ENCODE measurements around the gene SRPK1. TPM values are rescaled to one million over a fixed set of nuclear protein-coding genes. Genes with fewer than 3 reads are reported as not detected.
"Not testable (repeated sequence)": the region's sequence is repeated elsewhere in the genome, so short reads cannot be mapped to it uniquely, and the experiment has no call there.

The SRPK1 gene
- total RNA-seq, 1 experiment from 2014 or later = 54.0 TPM

DNA sequence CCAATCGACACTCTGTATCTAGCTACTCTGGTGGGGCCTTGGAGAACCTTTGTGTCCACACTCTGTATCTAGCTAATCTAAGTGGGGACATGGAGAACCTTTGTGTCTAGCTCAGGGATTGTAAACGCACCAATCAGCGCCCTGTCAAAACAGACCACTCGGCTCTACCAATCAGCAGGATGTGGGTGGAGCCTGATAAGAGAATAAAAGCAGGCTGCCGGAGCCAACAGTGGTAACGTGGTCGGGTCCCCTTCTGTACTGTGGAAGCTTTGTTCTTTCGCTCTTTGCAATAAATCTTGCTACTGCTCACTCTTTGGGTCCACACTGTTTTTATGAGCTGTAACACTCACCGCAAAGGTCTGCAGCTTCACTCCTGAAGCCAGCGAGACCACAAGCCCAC, 11.0 kb upstream of the SRPK1 start:
- not testable (repeated sequence) for DNase-seq (ENCODE audit: low read depth)

DNA sequence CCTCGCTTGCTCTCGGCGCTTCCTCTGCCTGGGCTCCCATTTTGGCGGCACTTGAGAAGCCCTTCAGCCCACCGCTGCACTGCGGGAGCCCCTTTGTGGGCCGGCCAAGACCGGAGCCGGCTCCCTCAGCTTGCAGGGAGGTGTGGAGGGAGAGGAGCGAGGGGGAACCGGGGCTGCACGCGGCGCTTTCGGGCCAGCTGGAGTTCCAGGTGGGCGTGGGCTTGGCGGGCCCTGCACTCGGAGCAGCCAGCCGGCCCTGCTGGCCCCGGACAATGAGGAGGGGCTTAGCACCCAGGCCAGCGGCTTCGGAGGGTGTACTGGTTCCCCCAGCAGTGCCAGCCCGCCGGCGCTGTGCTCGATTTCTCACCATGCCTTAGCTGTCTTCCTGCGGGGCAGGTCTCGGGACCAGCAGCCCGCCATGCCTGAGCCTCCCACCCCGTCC, 10.2 kb upstream of the SRPK1 start:
- DNase-seq (ENCODE audit: low read depth) = no peak

DNA sequence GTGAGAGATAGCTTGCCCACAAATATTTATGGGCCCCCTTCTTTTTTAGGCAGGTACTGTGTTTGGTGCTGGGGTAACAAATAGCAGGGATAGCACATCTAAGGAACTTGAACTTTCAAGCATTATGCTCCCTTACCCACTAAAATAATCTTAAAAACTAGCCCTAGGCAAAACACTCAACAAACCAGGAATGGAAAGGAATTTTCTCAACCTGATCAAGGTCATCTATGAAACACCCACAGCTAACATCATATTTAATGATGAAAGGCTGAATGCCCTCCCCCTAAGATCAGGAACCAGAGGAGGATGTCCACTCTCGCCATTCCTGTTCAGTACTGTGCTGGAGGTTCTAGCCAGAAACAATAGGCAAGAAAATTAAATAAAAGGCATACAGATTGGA, 8.7 kb upstream of the SRPK1 start:
- DNase-seq (ENCODE audit: low read depth) = no peak

DNA sequence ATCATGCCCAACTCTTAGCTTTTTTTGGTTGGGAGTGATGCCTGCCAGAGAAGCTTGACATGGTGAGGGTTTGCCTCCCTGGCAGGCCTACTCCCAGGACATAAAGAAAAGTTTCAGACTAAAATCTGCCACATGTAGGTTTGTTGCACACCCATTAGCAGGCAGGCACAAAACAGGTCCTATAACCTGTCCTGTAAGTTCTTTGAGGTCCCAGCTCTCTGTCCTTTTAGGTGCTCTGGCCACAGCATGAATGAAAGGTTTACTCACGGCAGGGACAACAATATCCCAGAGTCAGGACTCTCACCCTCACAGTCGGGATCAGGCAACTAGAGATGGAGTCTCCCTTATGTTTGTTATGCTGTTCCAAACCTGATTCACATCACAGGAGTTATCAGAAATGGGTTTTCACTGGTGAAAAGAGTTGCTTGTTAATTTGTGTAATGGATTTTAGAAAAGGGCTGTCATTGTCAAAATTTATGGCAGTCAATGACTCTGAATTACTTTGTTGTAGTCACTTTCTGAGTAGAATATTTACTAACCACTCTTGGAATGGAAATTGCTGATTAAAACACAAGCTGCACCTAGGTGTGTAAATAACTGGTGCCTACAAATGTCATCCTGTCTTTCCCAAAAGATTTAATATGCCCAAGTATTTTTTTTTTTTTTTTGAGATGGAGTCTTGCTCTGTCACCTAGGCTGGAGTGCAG, 5.8 kb upstream of the SRPK1 start:
- DNase-seq (ENCODE audit: low read depth) = no peak

DNA sequence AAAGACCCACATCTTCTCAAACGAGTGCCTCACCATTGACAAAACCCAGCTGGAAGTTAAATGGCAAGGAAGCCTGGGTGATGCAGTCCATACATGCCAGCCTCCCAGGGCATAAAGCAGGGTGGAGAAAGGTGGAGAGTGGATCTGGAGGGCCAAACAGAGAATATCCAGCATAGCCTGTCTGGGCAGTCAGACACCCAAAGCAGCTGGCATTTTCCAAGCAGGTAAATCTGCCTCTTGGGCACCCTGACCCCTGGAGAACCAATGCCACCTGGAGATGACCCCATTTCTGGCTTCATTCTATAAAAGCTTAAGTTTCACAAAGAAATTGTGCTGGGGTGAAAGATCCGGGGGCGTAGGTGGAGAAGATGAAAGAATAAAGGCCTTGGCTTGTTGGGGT, 5.1 kb upstream of the SRPK1 start:
- DNase-seq (ENCODE audit: low read depth) = no peak

DNA sequence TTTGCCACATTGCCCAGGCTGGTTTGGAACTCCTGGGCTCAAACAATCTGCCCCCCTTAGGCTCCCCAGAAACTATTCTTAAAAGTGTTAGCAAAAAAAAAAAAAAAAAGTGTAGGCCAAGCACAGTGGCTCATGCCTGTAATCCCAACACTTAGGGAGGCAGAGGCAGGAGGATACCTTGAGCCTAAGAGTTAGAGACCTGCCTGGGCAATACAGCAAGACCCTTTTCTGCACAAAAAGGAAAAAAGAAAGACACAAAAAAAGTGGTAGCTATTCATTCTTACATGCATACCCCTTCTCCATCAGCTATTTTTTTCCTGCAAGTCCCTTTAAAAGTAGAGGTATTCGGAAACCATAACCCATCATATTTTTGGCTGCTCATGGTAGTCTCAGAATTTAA, 3.2 kb upstream of the SRPK1 start:
- no peak for DNase-seq (ENCODE audit: low read depth)

DNA sequence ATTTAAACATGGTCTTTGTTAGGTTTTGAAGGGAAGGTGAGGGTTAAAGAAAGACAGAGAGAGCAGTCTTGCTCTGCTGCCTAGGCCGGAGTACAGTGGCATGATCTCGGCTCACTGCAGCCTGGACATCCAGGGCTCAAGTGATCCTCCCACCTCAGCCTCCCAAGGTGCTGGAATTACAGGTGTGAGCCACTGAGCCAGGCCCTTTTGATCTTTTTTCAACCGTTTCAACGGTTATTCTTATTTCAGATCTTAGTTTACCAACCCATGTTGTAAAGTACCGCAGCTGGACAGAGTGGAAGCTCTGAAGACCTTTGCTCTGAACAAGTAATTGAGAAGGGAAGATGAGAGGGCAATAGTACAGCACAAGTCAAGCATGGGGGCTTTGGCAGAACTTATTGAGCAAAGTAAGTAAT, 1.2 kb upstream of the SRPK1 start:
- DNase-seq (ENCODE audit: low read depth) = no peak

DNA sequence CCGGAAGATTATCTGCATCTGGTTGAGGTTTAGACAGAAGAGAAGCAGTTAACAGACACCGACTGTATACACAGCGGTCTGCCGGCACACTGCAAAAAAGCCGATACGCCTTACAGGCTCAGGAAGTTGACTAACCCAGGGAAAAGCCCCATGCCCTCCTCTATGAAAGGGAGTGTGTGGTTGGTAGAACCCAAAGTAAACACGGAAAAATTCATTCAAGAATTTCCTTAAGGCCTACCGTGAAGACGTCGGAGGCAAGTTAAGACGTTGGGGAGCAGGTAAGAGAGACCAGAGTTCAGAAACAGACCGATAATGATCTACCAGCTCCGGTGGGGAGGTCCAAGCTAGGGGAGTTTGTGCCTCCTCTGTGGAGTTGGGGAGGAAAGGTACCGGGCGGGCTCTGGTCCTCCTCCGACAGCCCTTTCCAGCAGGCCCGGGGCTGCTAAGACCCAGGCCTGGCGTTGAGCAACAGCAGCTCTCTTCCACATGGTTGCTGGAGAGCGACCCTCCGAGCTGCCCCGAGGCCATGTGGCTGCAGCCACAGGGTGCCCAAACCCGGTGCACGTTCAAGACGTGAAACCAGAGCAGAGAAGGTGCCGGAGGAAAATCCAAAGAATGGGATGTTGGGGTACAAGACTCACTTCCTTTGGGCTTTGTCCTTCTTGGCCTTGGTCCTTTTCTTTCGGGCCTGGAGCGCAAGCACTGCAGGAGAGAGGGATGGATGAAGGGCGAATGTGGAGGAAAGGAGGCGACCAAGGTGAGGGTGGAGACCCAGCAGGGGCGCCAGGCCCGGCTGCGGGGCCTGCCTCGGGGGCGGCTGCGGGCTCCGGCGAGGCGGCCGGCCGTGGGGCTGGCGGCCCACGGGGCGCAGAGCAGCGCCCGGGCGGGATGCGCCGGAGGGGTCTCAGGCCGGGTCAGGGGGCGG, 809 bp downstream of the SRPK1 start:
- DNase-seq (ENCODE audit: low read depth) = peak; percentile 36

DNA sequence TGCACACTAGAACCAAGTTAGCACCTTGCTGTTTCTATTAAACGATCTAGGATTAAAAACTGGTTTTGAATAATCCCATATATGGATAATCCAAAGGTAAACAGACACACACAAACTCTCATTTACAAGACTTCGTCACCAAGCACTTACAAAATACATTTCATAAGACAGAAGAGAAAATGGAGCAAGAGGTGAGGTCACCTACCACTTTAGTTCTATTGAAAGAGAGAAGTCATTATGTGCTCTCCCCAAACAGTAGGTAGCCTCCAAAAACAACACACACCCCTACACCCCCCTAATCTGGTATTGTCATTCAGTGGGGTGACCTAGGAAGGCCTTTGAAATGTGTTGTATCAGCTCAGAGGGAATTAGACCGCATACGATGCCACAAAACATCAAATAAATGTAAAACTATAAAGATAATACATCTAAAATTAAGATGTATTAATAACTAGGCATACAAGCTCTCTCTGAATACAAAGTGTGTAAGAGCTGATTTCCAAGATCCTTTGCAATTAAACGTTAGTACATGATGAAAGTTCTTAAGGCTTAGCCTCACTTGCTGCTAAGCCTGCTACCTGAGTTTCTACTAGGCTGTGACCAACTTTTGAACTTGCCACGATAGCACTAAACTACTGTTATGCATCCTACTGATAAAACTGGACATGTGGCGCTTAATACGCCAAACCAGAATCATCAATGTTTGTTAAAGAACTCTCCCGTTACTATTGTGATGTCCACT, 1.6 kb downstream of the SRPK1 start:
- peak; percentile 7 for DNase-seq (ENCODE audit: low read depth)

DNA sequence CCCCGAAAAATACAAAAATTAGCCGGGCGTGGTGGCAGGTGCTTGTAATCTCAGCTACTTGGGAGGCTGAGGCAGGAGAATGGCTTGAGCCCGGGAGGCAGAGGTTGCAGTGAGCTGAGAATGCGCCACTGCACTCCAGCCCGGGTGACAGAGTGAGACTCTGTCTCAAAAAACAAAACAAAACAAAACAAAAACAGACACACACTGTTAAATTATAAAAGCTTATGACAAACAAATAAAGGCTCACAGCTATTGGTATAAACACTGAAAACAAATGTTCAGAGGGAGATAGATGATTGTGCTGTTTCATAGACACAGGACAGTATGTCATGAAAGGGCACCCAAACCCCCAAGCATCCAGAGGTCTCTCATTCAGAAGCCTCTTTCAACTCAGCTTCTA, 4.0 kb downstream of the SRPK1 start:
- DNase-seq (ENCODE audit: low read depth) = not testable (repeated sequence)

DNA sequence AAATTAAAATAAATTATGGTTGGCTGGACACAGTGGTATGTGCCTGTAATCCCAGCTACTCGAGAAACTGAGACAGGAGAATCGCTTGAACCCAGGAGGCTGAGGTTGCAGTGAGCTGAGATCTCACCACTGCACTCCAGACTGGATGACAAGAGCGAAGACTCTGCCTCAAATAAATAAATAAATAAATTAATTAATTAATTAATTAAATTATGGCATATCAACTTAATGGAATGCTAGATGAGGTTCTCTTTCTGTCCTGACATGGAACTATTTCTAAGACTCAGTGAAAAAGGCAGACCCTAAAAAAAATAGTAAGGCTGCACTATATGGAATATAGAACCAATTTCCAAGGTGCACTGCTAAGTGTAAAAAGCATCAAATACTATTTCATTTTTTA, 4.8 kb downstream of the SRPK1 start:
- DNase-seq (ENCODE audit: low read depth) = no peak

DNA sequence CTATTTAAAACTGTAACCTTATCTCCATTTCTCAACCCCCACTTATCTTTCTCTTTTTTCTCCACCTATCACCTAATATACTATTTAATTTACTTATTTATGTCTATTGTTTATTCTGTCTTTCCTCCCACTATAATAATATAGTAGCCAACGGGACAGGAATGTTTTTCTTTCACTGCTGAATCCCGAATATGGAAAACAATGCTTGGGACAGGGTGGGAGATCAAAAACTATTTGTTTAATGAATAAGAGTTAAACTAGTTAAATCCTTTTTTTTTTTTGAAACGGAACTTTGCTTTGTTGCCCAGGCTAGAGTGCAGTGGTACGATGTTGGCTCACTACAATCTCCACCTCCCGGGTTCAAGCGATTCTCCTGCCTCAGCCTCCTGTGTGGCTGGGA, 6.4 kb downstream of the SRPK1 start:
- DNase-seq (ENCODE audit: low read depth) = no peak

DNA sequence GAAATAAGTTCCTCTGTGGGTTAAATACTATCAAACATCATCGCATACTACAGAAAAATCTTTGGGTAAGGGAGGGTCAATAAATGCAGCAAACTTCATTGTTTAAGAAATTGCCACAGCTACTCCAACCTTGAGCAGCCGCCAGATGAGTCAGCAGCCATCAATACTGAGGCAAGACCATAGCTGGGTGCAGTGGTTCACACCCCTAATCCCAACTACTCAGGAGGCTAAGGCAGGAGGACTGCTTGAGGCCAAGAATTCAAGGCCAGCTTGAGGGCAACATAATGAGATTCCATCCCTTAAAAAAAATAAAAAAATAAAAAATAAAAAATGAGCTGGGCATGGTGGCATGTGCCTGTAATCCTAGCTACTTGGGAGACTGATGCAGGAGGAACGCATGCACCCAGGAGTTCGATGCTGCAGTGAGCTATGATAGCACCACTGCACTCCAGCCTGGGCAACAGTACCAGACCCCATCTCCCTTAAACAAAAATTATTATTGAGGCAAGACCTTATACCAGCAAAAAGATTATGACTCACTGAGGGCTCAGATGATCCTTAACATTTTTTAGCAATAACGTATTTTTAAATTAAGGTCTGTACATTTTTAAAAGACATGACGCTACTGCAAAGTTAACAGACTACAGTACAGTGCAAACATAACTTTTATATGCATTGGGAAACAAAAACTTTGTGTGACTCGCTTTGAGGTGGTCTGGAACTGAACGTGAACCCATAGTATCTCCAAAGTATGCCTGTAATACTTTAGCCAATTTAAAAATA, 8.8 kb downstream of the SRPK1 start:
- peak; percentile 11 for DNase-seq (ENCODE audit: low read depth)

DNA sequence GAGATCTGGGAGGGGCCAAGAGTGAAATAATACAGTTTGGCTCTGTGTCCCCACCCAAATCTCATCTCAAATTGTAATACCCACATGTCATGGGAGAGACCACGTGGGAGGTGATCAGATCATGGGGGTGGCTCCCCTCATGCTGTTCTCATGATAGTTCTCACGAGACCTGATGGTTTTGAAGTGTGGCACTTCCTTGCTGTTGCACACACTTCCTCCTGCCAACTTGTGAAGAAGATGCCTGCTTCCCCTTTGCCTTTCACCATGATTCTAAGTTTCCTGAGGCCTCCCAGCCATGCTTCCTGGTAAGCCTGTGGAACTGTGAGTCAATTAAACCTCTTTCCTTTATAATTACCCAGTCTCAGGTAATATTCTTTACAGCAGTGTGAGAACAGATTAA, 11.3 kb downstream of the SRPK1 start:
- DNase-seq (ENCODE audit: low read depth) = not testable (repeated sequence)

DNA sequence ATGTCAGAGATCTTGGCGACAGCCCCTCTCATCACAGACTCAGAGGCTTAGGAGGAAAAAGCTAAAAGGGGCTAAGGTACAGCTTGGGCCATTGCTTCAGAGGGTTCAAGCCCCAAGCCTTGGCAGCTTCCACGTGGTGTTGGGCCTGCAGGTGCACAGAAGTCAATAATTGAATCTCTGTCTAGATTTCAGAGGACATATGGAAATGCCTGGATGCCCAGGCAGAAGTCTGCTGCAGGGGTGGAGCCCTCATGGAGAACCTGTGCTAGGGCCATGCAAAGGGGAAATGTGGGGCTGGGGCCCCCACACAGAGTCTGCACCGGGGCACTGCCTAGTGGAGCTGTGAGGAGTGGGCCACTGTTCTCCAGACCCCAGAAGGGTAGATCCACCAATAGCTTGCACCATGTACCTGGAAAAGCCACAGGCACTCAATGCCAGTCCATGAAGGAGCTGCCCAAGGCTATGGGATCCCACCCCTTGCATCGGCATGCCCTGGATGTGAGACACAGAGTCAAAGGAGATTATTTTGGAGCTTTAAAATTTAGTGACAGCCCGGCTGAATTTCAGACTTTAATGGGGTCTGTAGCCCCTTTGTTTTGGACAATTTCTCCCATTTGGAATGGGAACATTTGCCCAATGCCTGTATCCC, 12.0 kb downstream of the SRPK1 start:
- not testable (repeated sequence) for DNase-seq (ENCODE audit: low read depth)

DNA sequence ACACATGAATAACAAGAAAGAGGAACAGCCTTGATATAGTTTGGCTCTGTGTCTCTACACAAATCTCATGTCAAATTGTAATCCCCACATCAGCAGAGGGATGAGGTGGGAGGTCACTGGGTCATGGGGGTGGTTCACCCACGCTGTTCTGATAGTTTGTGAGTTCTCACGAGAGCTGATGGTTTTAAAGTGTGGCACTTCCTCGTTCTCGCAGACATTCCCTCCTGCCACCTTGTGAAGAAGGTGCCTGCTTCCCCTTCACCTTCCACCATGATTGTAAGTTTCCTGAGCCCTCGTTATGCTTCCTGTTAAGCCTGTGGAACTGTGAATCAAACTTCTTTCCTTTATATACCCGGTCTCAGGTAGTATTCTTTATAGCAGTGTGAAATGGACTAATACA, 13.1 kb downstream of the SRPK1 start:
- DNase-seq (ENCODE audit: low read depth) = no peak

DNA sequence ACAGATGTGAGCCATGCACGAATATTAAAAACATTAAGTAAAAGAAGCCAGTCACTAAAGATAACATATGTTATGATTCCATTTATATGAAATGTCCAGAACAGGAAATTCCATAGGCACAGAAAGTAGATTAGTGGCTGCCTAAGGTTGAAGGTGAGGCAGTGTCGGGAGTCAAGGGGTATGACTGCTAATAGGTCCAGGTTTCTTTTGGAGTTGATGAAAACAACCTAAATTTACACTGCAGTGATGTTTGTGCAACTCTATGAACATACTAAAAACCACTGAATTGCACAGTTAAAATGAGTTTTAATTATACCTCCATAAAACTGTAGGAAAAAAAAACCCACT, 14.4 kb downstream of the SRPK1 start:
- no peak for DNase-seq (ENCODE audit: low read depth)

DNA sequence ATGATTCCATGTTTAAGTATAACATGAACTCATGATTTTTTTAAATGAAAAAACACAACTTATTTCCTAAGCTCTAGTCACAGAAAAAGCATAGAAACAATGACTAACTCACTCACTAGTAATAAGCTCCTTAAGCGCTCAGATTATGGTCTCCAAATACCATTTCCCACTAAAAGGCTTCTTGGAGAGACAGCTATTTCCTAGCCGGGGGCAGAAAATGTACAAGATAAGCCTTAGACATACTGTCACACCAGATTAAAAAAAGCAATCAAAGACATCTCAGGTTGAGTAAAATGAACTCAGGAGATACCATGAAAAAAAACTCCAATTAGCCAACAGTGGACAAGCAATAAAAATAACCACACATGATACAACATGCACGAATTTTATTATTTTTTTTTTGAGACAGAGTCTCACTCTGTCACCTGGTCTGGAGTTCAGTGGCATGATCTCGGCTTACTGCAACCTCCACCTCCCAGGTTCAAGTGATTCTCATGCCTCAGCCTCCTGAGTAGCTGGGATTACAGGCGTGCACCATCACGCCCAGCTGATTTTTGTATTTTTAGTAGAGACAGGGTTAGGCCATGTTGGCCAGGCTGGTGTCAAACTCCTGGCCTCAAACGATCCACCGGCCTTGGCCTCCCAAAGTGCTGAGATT, 14.9 kb downstream of the SRPK1 start:
- no peak for DNase-seq (ENCODE audit: low read depth)

DNA sequence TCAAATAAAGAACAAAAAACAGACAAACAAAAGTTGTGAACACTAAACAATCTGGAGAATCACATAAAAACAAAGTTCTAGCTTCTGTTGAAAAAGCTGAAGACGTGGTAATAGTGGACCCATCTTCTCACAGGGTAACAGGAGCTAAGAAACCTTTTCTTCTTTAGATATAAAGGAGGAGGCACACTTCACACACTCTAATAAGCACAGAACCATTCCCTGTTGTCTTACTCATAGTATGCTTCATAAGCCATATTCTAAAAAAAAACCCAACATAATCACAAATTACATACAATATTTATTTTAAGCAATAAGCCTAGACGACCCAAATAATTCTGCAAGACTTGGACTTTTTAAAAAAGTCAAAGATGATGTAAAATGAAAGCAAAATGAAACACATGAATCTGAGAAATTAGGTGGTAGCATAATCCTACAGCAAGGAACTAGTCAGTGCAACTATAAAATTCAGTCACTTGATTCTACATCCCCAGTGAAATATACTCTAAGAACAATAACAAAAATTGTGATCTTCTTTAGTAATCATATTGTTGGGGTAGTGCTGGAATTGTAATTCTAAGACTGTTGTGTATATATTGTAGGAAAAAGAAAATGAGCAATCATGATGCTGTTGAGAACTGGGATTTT, 15.6 kb downstream of the SRPK1 start:
- DNase-seq (ENCODE audit: low read depth) = no peak

DNA sequence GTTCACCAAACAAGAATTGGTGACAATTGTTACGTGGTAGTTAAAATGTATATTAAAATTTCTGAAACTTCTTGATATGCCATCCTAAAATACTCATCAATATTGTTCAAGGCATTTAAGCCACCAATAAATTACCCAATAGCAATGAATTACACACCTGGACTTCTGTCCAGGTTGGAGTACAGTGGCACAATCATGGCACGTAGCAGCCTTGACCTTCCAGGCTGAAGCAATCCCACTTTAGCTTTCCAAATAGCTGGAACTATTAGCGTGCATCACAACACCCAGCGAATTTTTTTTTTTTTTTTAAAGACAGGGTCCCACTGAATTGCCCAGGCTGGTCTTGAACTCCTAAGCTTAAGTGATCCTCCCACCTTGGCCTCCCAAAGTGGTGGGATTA, 17.2 kb downstream of the SRPK1 start:
- DNase-seq (ENCODE audit: low read depth) = no peak

All from LHCN-M2 (cell line).